Activated naive CD8-positive, alpha-beta T cell treated with anti-CD3 and anti-CD28 coated beads, Interleukin-2, amount 10 ng/mL, durations not matched to agents 7 days and 5 days (primary cell): Measurements from ENCODE around the gene BDKRB2. TPM values are rescaled to one million over a fixed set of nuclear protein-coding genes. Genes with fewer than 3 reads are reported as not detected.
A peak's percentile ranks its signal among the peaks of the same experiment; 100 is the strongest.

Experiments
- ATAC-seq: fragments of 150-1000 bp; cut with Tn5 transposase; one replicate; pipeline ENCODE4 v1.10.0; 2021; ENCODE audit warnings: low read depth, moderate library complexity
- POLR2A ChIA-PET: fragments of 350-600 bp; sonication (Branson Sonifier 250); formaldehyde crosslinking; loops from one replicate; lab custom pipeline; 2021; ENCODE audit warnings: antibody characterized with exemption; lab: Charles Lee
- DNase-seq: peaks from one replicate; pipeline ENCODE4 v3.0.0; 2021
- H3K27ac Mint-ChIP-seq: one replicate; pipeline ENCODE4 v1.8.0; 2022; ENCODE audit warnings: mild to moderate bottlenecking, mixed read lengths
- H3K27me3 Mint-ChIP-seq: one replicate; pipeline ENCODE4 v1.8.0; 2022; ENCODE audit warnings: mild to moderate bottlenecking, moderate library complexity, mixed read lengths
- H3K36me3 Mint-ChIP-seq: one replicate; pipeline ENCODE4 v1.8.0; 2021; ENCODE audit warnings: mild to moderate bottlenecking, mixed read lengths
- H3K4me1 Mint-ChIP-seq: one replicate; pipeline ENCODE4 v1.8.0; 2021; ENCODE audit warnings: mixed read lengths
- H3K4me3 Mint-ChIP-seq: one replicate; pipeline ENCODE4 v1.8.0; 2022; ENCODE audit warnings: mild to moderate bottlenecking, moderate library complexity, mixed read lengths
- H3K9me3 Mint-ChIP-seq: one replicate; pipeline ENCODE4 v1.8.0; 2021; ENCODE audit warnings: mixed read lengths
- total RNA-seq, 2 experiments: library from RNA; stranded (reverse); gene quantifications; one replicate each; pipeline ENCODE4 v1.2.3, GENCODE V29; 2021

The BDKRB2 gene
- total RNA-seq, 2 experiments from 2014 or later = not detected

- Mint-ChIP-seq H3K27ac (no peak overlapping the region), H3K4me3 (no peak overlapping the region)
These were observed 7.3 kb upstream of the BDKRB2 start for GRCh38 chr14:96197163-96197852.

GRCh38 chr14:96197969-96198368 lies 6.7 kb upstream of the BDKRB2 start:
- Mint-ChIP-seq H3K27ac (no peak overlapping the region), H3K27me3 (peaks cover 16% of the 10 kb centered on the region), H3K36me3 (no peaks in the 10 kb centered on the region), H3K4me1 (peaks cover 3% of the 10 kb centered on the region), H3K9me3 (peaks cover 4% of the 10 kb centered on the region), H3K4me3 (no peak overlapping the region)
- POLR2A ChIA-PET = no interaction called here
- ATAC-seq = no peak
- no peak for DNase-seq

More at GRCh38 chr14:96197163-96197852, 7.3 kb upstream of the BDKRB2 start:
- H3K36me3 Mint-ChIP-seq = no peaks in the 10 kb centered on the region
- POLR2A ChIA-PET = no interaction called here
- ATAC-seq = no peak
- DNase-seq = no peak
- H3K27me3 Mint-ChIP-seq = peaks cover 10% of the 10 kb centered on the region
- peaks cover 3% of the 10 kb centered on the region for H3K4me1 Mint-ChIP-seq
- H3K9me3 Mint-ChIP-seq = peaks cover 4% of the 10 kb centered on the region

DNA sequence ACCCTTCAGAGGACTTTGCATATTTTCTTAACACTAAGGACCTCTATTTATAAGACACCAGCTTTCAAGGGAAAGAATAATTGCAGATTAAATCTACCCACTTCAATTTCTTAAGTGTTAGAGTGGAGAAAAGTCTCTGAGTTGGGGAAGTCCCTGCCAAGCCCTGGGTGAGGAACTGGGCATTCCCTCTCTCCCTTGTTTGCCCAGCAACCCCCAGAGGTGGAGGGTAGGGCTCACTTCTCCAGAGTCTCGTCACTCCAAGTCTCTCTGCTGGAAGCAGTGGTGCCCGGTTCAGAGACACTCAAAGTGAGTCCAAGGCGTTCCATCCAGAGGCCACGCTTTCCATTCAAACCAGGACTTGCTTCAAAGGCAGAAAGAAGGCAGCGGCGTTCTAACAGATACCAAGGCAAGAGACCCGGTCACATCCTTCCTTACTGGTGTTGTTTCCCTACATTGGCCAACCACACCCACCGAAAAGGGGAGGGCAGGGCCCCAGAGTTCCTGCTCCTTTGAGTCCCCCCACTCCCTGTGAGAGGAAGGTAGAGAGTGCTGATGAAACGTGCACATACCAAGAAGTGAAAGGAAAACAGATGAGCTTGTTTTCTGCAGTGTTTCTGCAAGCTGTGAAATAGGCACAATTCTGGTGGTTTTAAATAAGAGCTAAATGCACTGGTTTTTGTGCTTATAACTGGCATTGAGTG lies 6.1 kb upstream of the BDKRB2 start:
- ATAC-seq (peak; percentile 26), DNase-seq (no peak)
- peaks cover 22% of the 10 kb centered on the region for H3K27me3 Mint-ChIP-seq
- no peak overlapping the region for H3K27ac Mint-ChIP-seq
- POLR2A ChIA-PET = no interaction called here
- no peaks in the 10 kb centered on the region for H3K36me3 Mint-ChIP-seq
- peak overlapping the region; percentile 66 for H3K4me3 Mint-ChIP-seq
- peaks cover 3% of the 10 kb centered on the region for H3K4me1 Mint-ChIP-seq
- peaks cover 4% of the 10 kb centered on the region for H3K9me3 Mint-ChIP-seq

- Mint-ChIP-seq H3K27ac (no peak overlapping the region), H3K4me1 (peaks cover 8% of the 10 kb centered on the region), H3K4me3 (no peak overlapping the region), H3K9me3 (peaks cover 4% of the 10 kb centered on the region), H3K36me3 (no peaks in the 10 kb centered on the region), H3K27me3 (peaks cover 39% of the 10 kb centered on the region)
- POLR2A ChIA-PET = no interaction called here
- ATAC-seq = no peak
- DNase-seq = no peak
These were observed 3.5 kb upstream of the BDKRB2 start for GRCh38 chr14:96201157-96201556.

DNA sequence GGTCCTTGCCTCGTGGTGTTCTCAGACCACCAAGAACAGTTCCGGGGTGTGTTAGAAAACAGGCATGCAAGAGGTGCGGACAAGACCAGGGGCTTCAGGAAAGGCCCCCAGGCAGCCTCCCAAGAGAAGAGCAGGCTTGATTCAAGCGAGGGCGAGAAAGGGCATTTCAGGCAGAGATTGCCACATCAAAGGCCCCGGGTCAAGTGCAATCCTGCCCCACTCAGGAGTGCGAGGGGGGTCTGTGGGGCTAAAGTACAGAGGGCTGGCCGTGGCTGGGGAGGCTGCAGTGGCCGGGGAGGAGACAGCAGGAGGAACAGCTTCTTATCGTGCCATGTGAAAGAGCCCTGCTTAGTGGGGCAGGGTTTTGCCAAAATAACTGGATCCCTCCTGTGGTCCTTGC lies 2.7 kb upstream of the BDKRB2 start:
- no peaks in the 10 kb centered on the region for H3K36me3 Mint-ChIP-seq
- peaks cover 5% of the 10 kb centered on the region for H3K4me1 Mint-ChIP-seq
- peak overlapping the region; percentile 42 for H3K27ac Mint-ChIP-seq
- no peaks in the 10 kb centered on the region for H3K9me3 Mint-ChIP-seq
- no peak overlapping the region for H3K4me3 Mint-ChIP-seq
- H3K27me3 Mint-ChIP-seq = peaks cover 39% of the 10 kb centered on the region
- ATAC-seq = no peak
- DNase-seq = no peak
- POLR2A ChIA-PET = no interaction called here

DNA sequence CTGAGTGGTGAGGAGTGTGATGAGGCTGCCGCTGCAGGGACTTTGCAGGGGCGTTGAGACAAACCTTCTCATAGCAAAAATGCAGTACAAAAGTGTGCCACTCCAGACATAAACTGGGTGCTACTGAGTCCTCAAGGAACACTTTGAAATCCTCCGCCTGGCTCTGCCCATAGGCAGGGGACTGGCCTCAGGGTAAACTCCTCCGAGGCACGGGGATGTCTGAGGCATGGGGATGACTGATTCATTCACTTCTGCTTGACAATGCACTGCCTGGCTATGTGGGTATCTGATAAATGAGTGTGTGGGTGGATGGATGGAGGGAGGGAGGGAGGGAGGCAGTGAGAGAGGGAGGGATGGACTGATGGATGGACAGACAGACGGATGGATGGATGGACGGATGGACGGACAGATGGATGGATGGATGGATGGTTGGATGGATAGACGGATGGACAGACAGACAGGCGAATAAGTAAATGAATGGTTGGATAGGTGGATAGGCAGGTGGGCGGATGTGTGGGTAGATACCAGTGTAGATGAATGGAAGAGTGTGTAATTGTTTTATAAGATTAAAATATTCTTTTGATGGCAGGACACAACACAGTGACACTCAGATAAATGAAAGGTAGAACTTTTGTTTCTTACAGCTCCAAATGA lies 2.1 kb upstream of the BDKRB2 start:
- Mint-ChIP-seq H3K4me1 (peaks cover 5% of the 10 kb centered on the region), H3K36me3 (no peaks in the 10 kb centered on the region), H3K27me3 (peaks cover 40% of the 10 kb centered on the region), H3K4me3 (no peak overlapping the region), H3K9me3 (no peaks in the 10 kb centered on the region), H3K27ac (no peak overlapping the region)
- no peak for ATAC-seq
- no peak for DNase-seq
- POLR2A ChIA-PET = no interaction called here

GRCh38 chr14:96203116-96203515 lies 1.5 kb upstream of the BDKRB2 start:
- ATAC-seq = no peak
- Mint-ChIP-seq H3K4me3 (no peak overlapping the region), H3K9me3 (no peaks in the 10 kb centered on the region), H3K27ac (no peak overlapping the region), H3K4me1 (peaks cover 5% of the 10 kb centered on the region), H3K36me3 (no peaks in the 10 kb centered on the region), H3K27me3 (peaks cover 40% of the 10 kb centered on the region)
- POLR2A ChIA-PET = no interaction called here
- no peak for DNase-seq

- no peak overlapping the region for H3K4me3 Mint-ChIP-seq
- no peaks in the 10 kb centered on the region for H3K9me3 Mint-ChIP-seq
- ATAC-seq (no peak), DNase-seq (no peak)
- POLR2A ChIA-PET = no interaction called here
- H3K27me3 Mint-ChIP-seq = peaks cover 38% of the 10 kb centered on the region
- peaks cover 5% of the 10 kb centered on the region for H3K4me1 Mint-ChIP-seq
- H3K36me3 Mint-ChIP-seq = no peaks in the 10 kb centered on the region
- H3K27ac Mint-ChIP-seq = no peak overlapping the region
These were observed 1.0 kb upstream of the BDKRB2 start for GRCh38 chr14:96203635-96204034.

DNA sequence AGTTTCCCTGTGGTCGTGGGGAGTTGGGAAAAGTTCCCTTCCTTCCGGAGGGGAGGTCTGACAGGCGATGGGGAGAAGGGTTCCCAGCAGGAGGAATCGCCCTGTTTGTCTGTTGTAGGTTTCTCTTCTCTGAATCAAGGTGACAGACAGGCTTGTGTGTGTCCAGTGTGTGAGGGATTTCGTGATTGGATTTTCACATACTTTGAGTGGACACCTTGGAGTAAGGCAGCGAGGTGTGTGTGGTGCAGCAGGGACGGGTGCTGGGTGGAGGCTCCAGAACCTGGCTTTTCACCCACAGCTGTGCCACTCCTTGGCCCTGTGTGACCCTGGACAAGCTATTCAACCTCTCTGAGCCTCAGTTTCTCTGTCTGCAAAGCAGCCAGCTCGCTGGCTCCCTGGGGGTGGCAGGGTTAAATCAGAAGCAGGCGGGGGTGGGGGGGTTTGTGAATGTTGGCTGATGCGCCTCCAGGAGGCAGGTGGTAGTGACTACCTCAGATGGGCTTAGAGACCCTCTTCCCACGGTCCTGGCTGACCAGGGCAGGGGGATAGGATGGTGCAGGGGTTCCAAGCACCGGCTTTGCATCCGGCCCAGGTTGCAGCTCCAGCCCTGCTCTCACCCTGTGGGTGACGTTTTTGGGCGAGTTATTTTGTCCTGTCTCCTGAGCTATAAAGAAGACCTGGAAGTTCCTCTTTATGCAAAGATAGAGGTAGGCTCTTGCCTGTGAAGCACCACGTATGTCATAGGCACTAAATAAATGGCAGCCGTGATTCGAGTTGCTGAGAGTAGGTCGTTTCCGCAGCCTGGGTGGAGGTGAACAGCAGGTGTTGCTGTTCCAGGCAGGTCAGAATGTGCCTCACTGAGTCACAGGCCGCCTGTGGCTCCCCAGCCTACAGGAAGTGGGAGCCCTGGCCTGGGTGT lies 679 bp downstream of the BDKRB2 start:
- H3K9me3 Mint-ChIP-seq = no peaks in the 10 kb centered on the region
- peaks cover 36% of the 10 kb centered on the region for H3K27me3 Mint-ChIP-seq
- DNase-seq (no peak), ATAC-seq (no peak)
- no peaks in the 10 kb centered on the region for H3K36me3 Mint-ChIP-seq
- H3K4me1 Mint-ChIP-seq = peaks cover 5% of the 10 kb centered on the region
- H3K27ac Mint-ChIP-seq = no peak overlapping the region
- POLR2A ChIA-PET = interaction anchor here (0.6 kb wide), 1 partner anchor 1198 kb away, joined by 3 read pairs; no protein-coding TSS in a partner anchor
- H3K4me3 Mint-ChIP-seq = no peak overlapping the region

- H3K9me3 Mint-ChIP-seq = no peaks in the 10 kb centered on the region
These were observed 1.3 kb downstream of the BDKRB2 start for GRCh38 chr14:96205978-96206360.

DNA sequence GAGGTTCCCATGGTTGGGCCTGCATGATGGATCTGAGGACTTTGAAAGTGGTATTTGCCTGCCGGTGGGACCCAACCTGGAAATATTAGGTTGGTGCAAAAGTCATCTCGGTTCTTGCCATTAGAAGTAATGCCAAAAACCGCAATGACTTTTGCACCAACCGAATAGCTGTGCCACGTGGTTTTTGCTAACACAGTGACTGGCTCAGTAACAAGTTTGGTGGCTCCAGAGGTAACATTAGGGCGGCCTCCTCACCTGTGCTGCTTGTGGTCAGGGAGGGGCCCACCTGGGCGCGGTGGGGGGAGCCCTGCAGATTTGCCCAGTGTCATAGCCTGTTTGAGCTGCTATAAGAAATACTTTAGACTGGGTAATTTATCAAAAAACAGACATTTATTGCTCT lies 1.8 kb downstream of the BDKRB2 start:
- no peak for DNase-seq
- Mint-ChIP-seq H3K27ac (no peak overlapping the region), H3K4me3 (no peak overlapping the region), H3K4me1 (peaks cover 5% of the 10 kb centered on the region), H3K27me3 (peaks cover 36% of the 10 kb centered on the region), H3K9me3 (no peaks in the 10 kb centered on the region), H3K36me3 (no peaks in the 10 kb centered on the region)
- POLR2A ChIA-PET = no interaction called here
- no peak for ATAC-seq

More at GRCh38 chr14:96205978-96206360, 1.3 kb downstream of the BDKRB2 start:
- POLR2A ChIA-PET = no interaction called here
- Mint-ChIP-seq H3K4me1 (peaks cover 5% of the 10 kb centered on the region), H3K36me3 (no peaks in the 10 kb centered on the region), H3K27ac (no peak overlapping the region), H3K27me3 (peaks cover 36% of the 10 kb centered on the region), H3K4me3 (no peak overlapping the region)
- DNase-seq = no peak
- ATAC-seq = no peak

DNA sequence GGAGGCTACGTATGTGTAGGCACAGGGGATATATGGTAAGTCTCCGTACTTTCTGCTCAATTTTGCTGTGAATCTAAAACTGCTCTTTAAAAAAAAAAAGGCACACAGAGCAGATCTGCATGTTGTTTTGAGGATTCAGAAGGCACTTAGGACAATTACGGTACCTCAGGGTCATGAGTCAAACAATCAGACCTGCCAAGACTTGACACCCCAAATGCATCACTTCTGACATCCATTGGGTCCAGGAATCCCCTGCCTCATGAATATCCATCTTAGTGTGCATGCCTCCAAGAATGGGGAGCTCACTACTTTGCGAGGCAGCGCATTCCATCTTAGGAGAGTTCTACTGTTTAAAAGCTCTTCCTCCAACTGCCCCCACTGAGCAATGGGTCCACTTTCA lies 3.0 kb downstream of the BDKRB2 start:
- ATAC-seq (no peak), DNase-seq (no peak)
- peaks cover 2% of the 10 kb centered on the region for H3K9me3 Mint-ChIP-seq
- no peak overlapping the region for H3K27ac Mint-ChIP-seq
- H3K4me1 Mint-ChIP-seq = peaks cover 5% of the 10 kb centered on the region
- peaks cover 28% of the 10 kb centered on the region for H3K27me3 Mint-ChIP-seq
- no peaks in the 10 kb centered on the region for H3K36me3 Mint-ChIP-seq
- POLR2A ChIA-PET = no interaction called here
- H3K4me3 Mint-ChIP-seq = no peak overlapping the region

GRCh38 chr14:96208739-96209138 lies 4.1 kb downstream of the BDKRB2 start:
- DNase-seq (no peak), ATAC-seq (no peak)
- POLR2A ChIA-PET = no interaction called here
- Mint-ChIP-seq H3K4me1 (peaks cover 5% of the 10 kb centered on the region), H3K9me3 (peaks cover 4% of the 10 kb centered on the region), H3K36me3 (no peaks in the 10 kb centered on the region), H3K27me3 (peaks cover 17% of the 10 kb centered on the region), H3K4me3 (no peak overlapping the region), H3K27ac (no peak overlapping the region)
